Testis (tissue), 3 donors: ENCODE measurements around the gene CCDC188. TPM values are rescaled to one million over a fixed set of nuclear protein-coding genes. Genes with fewer than 3 reads are reported as not detected.

Experiments used
- DNase-seq: peaks from one replicate; pipeline ENCODE4 v3.0.0-alpha.2; 2019
- H3K27ac ChIP-seq, 2 donors: fragments of 200-600 bp; sonication (generic); one replicate each; pipeline ENCODE4 v1.5.1; 2019
- H3K27me3 ChIP-seq: fragments of 200-600 bp; sonication (generic); one replicate; pipeline ENCODE4 v1.5.1; 2019
- H3K36me3 ChIP-seq: fragments of 200-600 bp; sonication (generic); one replicate; pipeline ENCODE4 v1.5.1; 2017; ENCODE audit warnings: low read depth; ENCODE audit errors: missing control alignments
- H3K4me1 ChIP-seq: fragments of 200-600 bp; sonication (generic); one replicate; pipeline ENCODE4 v1.5.1; 2019
- H3K4me3 ChIP-seq, 2 donors: fragments of 200-600 bp; sonication (generic); one replicate each; pipeline ENCODE4 v1.5.1; 2017 to 2019
- H3K9me3 ChIP-seq: fragments of 200-600 bp; sonication (generic); one replicate; pipeline ENCODE4 v1.5.1; 2017
- CTCF ChIP-seq, 3 experiments: fragments of 450-650 bp in 2 of 3; fragments of 200-600 bp in 1 of 3; sonication (generic) in 1 of 3; IDR thresholded peaks; one replicate each; pipeline ENCODE4 v1.5.1; 2016 to 2019; ENCODE audit warnings: antibody characterized with exemption in 3 of 3, mild to moderate bottlenecking in 2 of 3, moderate library complexity in 1 of 3
- POLR2A ChIP-seq: fragments of 450-650 bp; IDR thresholded peaks from one replicate; pipeline ENCODE4 v1.6.1; 2017; ENCODE audit warnings: antibody characterized with exemption, mild to moderate bottlenecking, moderate library complexity
- WGBS, 2 donors: methylation state at CpG; one replicate each; pipeline ENCODE4 v1.1.5; 2018; 5-methylcytosine and 5-hydroxymethylcytosine counted together
- intact Hi-C: fragments of 100-400 bp; cut with DNase I; formaldehyde crosslinking; loops from one replicate; pipeline ENCODE4 v1.15.1; 2023; ENCODE audit warnings: low total_unique reads
- polyA plus RNA-seq: library from polyadenylated mRNA; stranded (reverse); fragments of 350-450 nt; fragmentation: Illumina TruSeq; extraction: RNeasy Lipid Tissue Mini Kit (QIAGEN cat#74804); gene quantifications from one replicate; pipeline ENCODE4 v1.2.3, GENCODE V29; 2014; ENCODE audit warnings: low read depth, low replicate concordance; ENCODE audit not compliant: insufficient read depth
- total RNA-seq, 2 donors: library from RNA; depleted of rRNA; stranded (reverse); fragments of >200 nt; gene quantifications; one replicate each; pipeline ENCODE4 v1.2.3, GENCODE V29; 2016

Gene CCDC188
- total and polyA plus RNA-seq, 3 donors from 2014 or later, result 12.2 to 46.5 (median 33.1) TPM

GRCh38 chr22:20121856-20122415 is 28.9 kb downstream of the CCDC188 start:
- 95% methylated on average over 17 to 22 of the region's 22 CpGs for WGBS, 2 donors
- intact Hi-C loops, result no loop called here

GRCh38 chr22:20118300-20119020 is 32.4 kb downstream of the CCDC188 start:
- TF ChIP-seq POLR2A (no peak), CTCF (IDR thresholded peaks at IDR 0.05) (no peak)
- no peaks in the 10 kb centered on the region for H3K9me3 ChIP-seq
- H3K27me3 ChIP-seq, result no peaks in the 10 kb centered on the region
- no peaks in the 10 kb centered on the region for H3K36me3 ChIP-seq
- peak overlapping the region; percentile 6 to 88 for H3K27ac ChIP-seq
- intact Hi-C loops, result no loop called here
- peak overlapping the region; percentile 94 to 98 for H3K4me3 ChIP-seq
- no peak for DNase-seq
- peaks cover 25% of the 10 kb centered on the region for H3K4me1 ChIP-seq
- 6 to 7% methylated on average over 7 to 8 of the region's 8 CpGs for WGBS, 2 donors

More at GRCh38 chr22:20121856-20122415, 28.9 kb downstream of the CCDC188 start:
- Histone ChIP-seq H3K36me3 (no peaks in the 10 kb centered on the region), H3K4me1 (peaks cover 21% of the 10 kb centered on the region), H3K27ac (no peak overlapping the region), H3K9me3 (no peaks in the 10 kb centered on the region), H3K4me3 (no peak overlapping the region), H3K27me3 (no peaks in the 10 kb centered on the region)
- no peak for TF ChIP-seq CTCF (IDR thresholded peaks at IDR 0.05)
- no peak for TF ChIP-seq POLR2A
- DNase-seq, result no peak

- intact Hi-C loops, result no loop called here
- peak overlapping the region; percentile 63 to 88 for H3K27ac ChIP-seq
- H3K9me3 ChIP-seq, result no peaks in the 10 kb centered on the region
- peak overlapping the region; percentile 94 to 98 for H3K4me3 ChIP-seq
- no peak for DNase-seq
- H3K4me1 ChIP-seq, result peaks cover 25% of the 10 kb centered on the region
- H3K27me3 ChIP-seq, result no peaks in the 10 kb centered on the region
- H3K36me3 ChIP-seq, result no peaks in the 10 kb centered on the region
- TF ChIP-seq POLR2A (no peak), CTCF (IDR thresholded peaks at IDR 0.05) (no peak)
- 0 to 1% methylated on average over 30 to 51 of the region's 66 CpGs for WGBS, 2 donors
Measured at GRCh38 chr22:20117633-20118299, 33.1 kb downstream of the CCDC188 start.

- Histone ChIP-seq H3K4me3 (peak within 1 kb of the TSS; percentile 94 to 98), H3K4me1 (peaks cover 25% of the 10 kb centered on the region), H3K27me3 (no peaks in the 10 kb centered on the region), H3K9me3 (no peaks in the 10 kb centered on the region), H3K36me3 (no peaks in the 10 kb centered on the region), H3K27ac (peak within 1 kb of the TSS; percentile 88)
- peak; percentile 99 for DNase-seq
- TF ChIP-seq POLR2A (no peak), CTCF (IDR thresholded peaks at IDR 0.05) (peak in 2 of 3 experiments; percentile 9 to 33)
- WGBS, 2 donors, result 0% methylated on average over 23 to 58 of the region's 88 CpGs
- intact Hi-C loops, result no loop called here
Measured at GRCh38 chr22:20116951-20117632, 33.8 kb downstream of the CCDC188 start, which contains the start of gene TRMT2A. TRMT2A (minus strand) TSS chr22:20117226; CDS start chr22:20116906, 320 bp downstream.
